ENCODE results near the gene PCDHA5. TPM values are rescaled to one million over a fixed set of nuclear protein-coding genes. Genes with fewer than 3 reads are reported as not detected.
"Not testable (repeated sequence)": the region's sequence is repeated elsewhere in the genome, so short reads cannot be mapped to it uniquely, and the experiment has no call there.

The PCDHA5 gene
- total and polyA plus RNA-seq, 11 donors, result 0.04 to 0.20 (median 0.07) TPM; not detected in 6

- DNase-seq, result peak in 2 of 5 donors; percentile 21 to 55
Measured at GRCh38 chr5:140835622-140836510, 14.5 kb downstream of the PCDHA5 start.

DNA sequence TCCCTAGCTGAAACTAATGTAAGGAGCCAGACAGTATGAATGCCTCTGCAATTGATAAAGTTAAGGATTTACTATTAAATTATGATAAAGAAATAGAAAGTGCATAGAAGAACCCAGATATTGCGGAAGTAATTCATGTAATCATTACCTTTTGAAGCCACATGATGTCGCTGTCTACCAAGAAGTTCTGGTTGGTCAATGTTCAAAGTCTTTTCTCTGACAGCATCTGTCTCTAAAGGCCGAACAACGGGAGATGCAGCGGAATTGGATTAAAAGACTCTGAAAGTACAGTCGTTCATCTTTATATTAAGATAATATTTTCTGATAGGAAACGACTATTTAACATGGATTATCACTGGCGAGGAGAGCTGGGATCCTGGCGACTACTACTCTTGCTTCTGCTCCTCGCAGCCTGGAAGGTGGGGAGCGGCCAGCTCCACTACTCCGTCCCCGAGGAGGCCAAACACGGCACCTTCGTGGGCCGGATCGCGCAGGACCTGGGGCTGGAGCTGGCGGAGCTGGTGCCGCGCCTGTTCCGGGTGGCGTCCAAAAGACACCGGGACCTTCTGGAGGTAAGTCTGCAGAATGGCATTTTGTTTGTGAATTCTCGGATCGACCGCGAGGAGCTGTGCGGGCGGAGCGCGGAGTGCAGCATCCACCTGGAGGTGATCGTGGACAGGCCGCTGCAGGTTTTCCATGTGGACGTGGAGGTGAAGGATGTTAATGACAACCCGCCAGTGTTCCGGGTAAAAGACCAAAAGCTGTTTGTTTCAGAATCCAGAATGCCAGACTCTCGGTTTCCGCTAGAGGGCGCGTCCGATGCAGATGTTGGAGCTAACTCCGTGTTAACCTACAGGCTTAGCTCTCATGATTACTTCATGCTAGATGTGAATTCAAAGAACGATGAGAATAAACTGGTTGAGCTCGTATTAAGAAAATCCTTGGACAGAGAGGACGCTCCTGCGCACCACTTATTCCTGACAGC is 19.9 kb downstream of the PCDHA5 start, which contains the start of gene PCDHA8:
PCDHA8 (plus strand) TSS at position 210 of the 985 bp plus-strand sequence; CDS start at position 345, 135 bp downstream.
- ATAC-seq, result no peak
- intact Hi-C loops (cut with DNase I), result no loop called here
- H3K9me3 ChIP-seq, result peaks cover 0 to 44% (median 9%) of the 10 kb centered on the region in 12 donors
- no peak within 1 kb of the TSS for H3K27ac ChIP-seq
- no peak for DNase-seq
- no peaks in the 10 kb centered on the region for H3K36me3 ChIP-seq
- 19 to 27% (median 22%) methylated on average over 23 to 47 of the region's 47 CpGs for WGBS, 4 donors
- H3K27me3 ChIP-seq, result peaks cover 0 to 79% (median 13%) of the 10 kb centered on the region in 9 donors
- H3K4me1 ChIP-seq, result no peaks in the 10 kb centered on the region
- H3K4me3 ChIP-seq, result no peak within 1 kb of the TSS
- TF ChIP-seq POLR2A (IDR thresholded peaks at IDR 0.05) (no peak), CTCF (IDR thresholded peaks at IDR 0.05) (peak in 5 of 12 donors; percentile 8 to 22 (median 20))

More at GRCh38 chr5:140835622-140836510, 14.5 kb downstream of the PCDHA5 start:
- Histone ChIP-seq H3K4me3 (no peak overlapping the region), H3K36me3 (no peaks in the 10 kb centered on the region), H3K4me1 (no peaks in the 10 kb centered on the region), H3K27ac (no peak overlapping the region), H3K27me3 (peaks cover 9 to 91% (median 24%) of the 10 kb centered on the region in 9 donors), H3K9me3 (peaks cover 0 to 31% (median 8%) of the 10 kb centered on the region in 12 donors)
- TF ChIP-seq POLR2A (IDR thresholded peaks at IDR 0.05) (no peak), CTCF (IDR thresholded peaks at IDR 0.05) (no peak)
- no peak for ATAC-seq
- intact Hi-C loops (cut with DNase I), result loop anchor here in 2 of 10 donors (10.0 kb wide), 2 partner anchors 209 to 219 kb away; partner anchors contain the start of gene PCDHB1 (in 1 of the 2)
- WGBS, 4 donors, result 33 to 50% (median 44%) methylated on average over 36 to 103 of the region's 103 CpGs

- no peak for ATAC-seq
- Histone ChIP-seq H3K4me3 (no peak overlapping the region), H3K4me1 (no peaks in the 10 kb centered on the region), H3K27me3 (peaks cover 0 to 82% (median 15%) of the 10 kb centered on the region in 9 donors), H3K27ac (no peak overlapping the region), H3K36me3 (no peaks in the 10 kb centered on the region), H3K9me3 (peaks cover 0 to 44% (median 14%) of the 10 kb centered on the region in 12 donors)
- intact Hi-C loops (cut with DNase I), result no loop called here
- DNase-seq, result no peak
- 36 to 49% (median 43%) methylated on average over 12 to 87 of the region's 87 CpGs for WGBS, 4 donors
- TF ChIP-seq CTCF (IDR thresholded peaks at IDR 0.05) (no peak), POLR2A (IDR thresholded peaks at IDR 0.05) (no peak)
Measured at GRCh38 chr5:140842798-140843733, 21.7 kb downstream of the PCDHA5 start.

GRCh38 chr5:140848139-140849102 is 27.0 kb downstream of the PCDHA5 start, which contains the start of gene PCDHA9:
PCDHA9 (plus strand) TSS chr5:140848382; CDS start chr5:140848496, 114 bp downstream.
- H3K4me3 ChIP-seq; DNase-seq; H3K27ac ChIP-seq; H3K4me1 ChIP-seq; intact Hi-C loops (cut with DNase I); H3K36me3 ChIP-seq; ATAC-seq: not testable (repeated sequence)
- 12 to 23% (median 19%) methylated on average over 14 to 46 of the region's 48 CpGs for WGBS, 4 donors
- peaks cover 0 to 29% (median 10%) of the 10 kb centered on the region in 12 donors for H3K9me3 ChIP-seq
- H3K27me3 ChIP-seq, result peaks cover 0 to 64% (median 17%) of the 10 kb centered on the region in 9 donors

All from heart left ventricle (tissue), 16 donors.